ENCODE results near the gene ELL2. TPM values are rescaled to one million over a fixed set of nuclear protein-coding genes. Genes with fewer than 3 reads are reported as not detected.

ELL2 gene
- total and polyA plus RNA-seq, 9 of the 15 experiments (the other 6 are each of a cell fraction or from before 2014, with no cell fraction given) = 4.3 to 18.3 (median 14.5) TPM

DNA sequence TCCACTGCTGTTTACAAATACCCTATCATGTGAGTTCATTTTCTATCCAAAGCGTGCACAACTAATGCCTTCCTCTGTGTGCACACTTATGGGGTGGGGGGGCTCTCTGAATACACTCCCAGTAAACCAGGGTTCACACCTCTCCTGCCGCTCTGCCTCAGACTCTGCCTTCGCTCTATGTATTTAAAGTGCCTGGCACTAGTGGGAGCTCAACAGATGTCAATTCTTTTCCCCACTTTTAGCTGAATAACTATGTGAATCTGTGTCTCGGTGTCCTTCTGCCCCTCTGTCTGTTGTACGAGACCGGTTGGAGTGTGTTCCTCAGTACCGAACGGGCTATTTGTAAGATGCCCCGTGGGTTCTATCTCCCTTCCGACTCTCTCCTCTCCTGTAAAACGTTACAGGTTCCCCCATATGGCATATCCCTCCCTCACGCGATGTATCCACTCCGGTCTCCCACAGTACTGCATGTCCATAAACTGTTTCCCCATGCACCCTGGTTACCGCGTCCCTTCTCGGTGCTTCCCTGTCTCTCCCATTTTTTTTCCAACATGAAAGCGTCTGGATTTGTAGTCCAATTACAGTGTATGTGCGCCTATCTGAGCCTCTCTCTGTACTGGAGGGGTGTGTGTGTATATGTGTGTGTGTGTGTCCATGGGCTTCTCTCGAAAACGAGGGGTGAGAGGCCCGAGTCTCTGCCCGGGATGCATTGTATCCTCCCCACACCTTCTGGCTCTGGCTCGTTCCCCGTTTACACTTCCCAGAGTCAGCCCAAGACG lies 1.6 kb downstream of the ELL2 start (continued):
- TF ChIP-seq, protein P1, sequence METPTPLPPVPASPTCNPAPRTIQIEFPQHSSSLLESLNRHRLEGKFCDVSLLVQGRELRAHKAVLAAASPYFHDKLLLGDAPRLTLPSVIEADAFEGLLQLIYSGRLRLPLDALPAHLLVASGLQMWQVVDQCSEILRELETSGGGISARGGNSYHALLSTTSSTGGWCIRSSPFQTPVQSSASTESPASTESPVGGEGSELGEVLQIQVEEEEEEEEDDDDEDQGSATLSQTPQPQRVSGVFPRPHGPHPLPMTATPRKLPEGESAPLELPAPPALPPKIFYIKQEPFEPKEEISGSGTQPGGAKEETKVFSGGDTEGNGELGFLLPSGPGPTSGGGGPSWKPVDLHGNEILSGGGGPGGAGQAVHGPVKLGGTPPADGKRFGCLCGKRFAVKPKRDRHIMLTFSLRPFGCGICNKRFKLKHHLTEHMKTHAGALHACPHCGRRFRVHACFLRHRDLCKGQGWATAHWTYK (CRISPR knock-in tag; IDR thresholded peaks at IDR 0.05) = no peak
- TF ChIP-seq ETV5 (CRISPR knock-in tag; IDR thresholded peaks at IDR 0.05; ENCODE audit: low read depth) (0 out of 2 replicates have a peak, but pooled peaks have one; percentile 3), SAFB (IDR thresholded peaks at IDR 0.05; ENCODE audit: borderline replicate concordance, low read depth, low read length) (no peak), DMBX1 (CRISPR knock-in tag; IDR thresholded peaks at IDR 0.05; ENCODE audit: borderline replicate concordance) (no peak), LCOR (CRISPR knock-in tag; IDR thresholded peaks at IDR 0.05) (no peak), CHCHD3 (CRISPR knock-in tag; IDR thresholded peaks at IDR 0.05) (no peak), CHD1 (IDR thresholded peaks at IDR 0.05; ENCODE audit: low read length) (peak; percentile 0), ZNF431 (CRISPR knock-in tag; IDR thresholded peaks at IDR 0.05) (peak; percentile 88), STAT5A (IDR thresholded peaks at IDR 0.05; ENCODE audit: borderline replicate concordance, low read length) (no peak)

All from K562 (cell line).